A549 (cell line): ENCODE data around the gene GLB1L3. TPM values are rescaled to one million over a fixed set of nuclear protein-coding genes. Genes with fewer than 3 reads are reported as not detected.

Experiments
- ATAC-seq, 2 experiments: fragments of 200-7000 bp in 1 of 2; fragments of >200 bp in 1 of 2; cut with Nextera tagmentation in 1 of 2; cut with Tn5 transposase in 1 of 2; 3 replicates each; pipeline versions ENCODE4 v1.8.0 to v1.9.1; 2018 to 2020; ENCODE audit warnings: mild to moderate bottlenecking in 1 of 2, moderate library complexity in 1 of 2
- CTCF ChIA-PET: fragments of 300-600 bp; sonication (Branson Sonifier 250); formaldehyde crosslinking; extraction: SDS; loops from one replicate; lab custom pipeline; 2021; ENCODE audit warnings: antibody characterized with exemption, inconsistent platforms; lab: Yijun Ruan, JAX
- POLR2A ChIA-PET: fragments of 350-600 bp; formaldehyde crosslinking; extraction: SDS; loops from one replicate; lab custom pipeline; 2021; ENCODE audit warnings: antibody characterized with exemption, inconsistent platforms; lab: Yijun Ruan, JAX
- DNase-seq, 2 experiments: peaks; one replicate each; pipeline versions ENCODE4 v3.0.0 to v3.0.0-alpha.2; 2011 to 2016; ENCODE audit warnings: low read depth in 1 of 2, low spot score in 1 of 2
- FAIRE-seq: peaks from 2 replicates; lab custom pipeline; 2011; peaks lifted over from hg19 to GRCh38; lab: Jason Lieb, UNC
- H3K27ac ChIP-seq, 2 experiments: fragments of >200 bp; sonication (Bioruptor Twin); formaldehyde crosslinking; 3 replicates each; pipeline ENCODE4 v1.5.1; 2016 to 2017
- H3K4me1 ChIP-seq: fragments of >200 bp; sonication (Bioruptor Twin); formaldehyde crosslinking; 3 replicates; pipeline ENCODE4 v1.6.1; 2016
- H3K4me2 ChIP-seq: fragments of >200 bp; sonication (Bioruptor Twin); formaldehyde crosslinking; 3 replicates; pipeline ENCODE4 v1.6.1; 2016
- H3K4me3 ChIP-seq: fragments of >200 bp; sonication (Bioruptor Twin); formaldehyde crosslinking; 3 replicates; pipeline ENCODE4 v1.5.1; 2016
- H3K9me3 ChIP-seq: fragments of >200 bp; sonication (Bioruptor Twin); formaldehyde crosslinking; 3 replicates; pipeline ENCODE4 v1.6.1; 2016
- BCL3 ChIP-seq: fragments of >200 bp; sonication (Bioruptor Twin); formaldehyde crosslinking; IDR thresholded peaks from 3 replicates; pipeline ENCODE4 v1.6.1; 2016
- BHLHE40 ChIP-seq: IDR thresholded peaks from 2 replicates; pipeline ENCODE4 v1.6.1; 2012; ENCODE audit warnings: low read depth, low read length, inconsistent platforms
- CBX8 ChIP-seq: fragments of 200-600 bp; sonication (generic); IDR thresholded peaks from 2 replicates; pipeline ENCODE4 v1.6.1; 2016
- CHD2 ChIP-seq: fragments of 150-350 bp; IDR thresholded peaks from 2 replicates; pipeline ENCODE4 v1.6.1; 2014; ENCODE audit warnings: low read length; ENCODE audit not compliant: partially characterized antibody
- CHD4 ChIP-seq: fragments of 200-600 bp; sonication (generic); IDR thresholded peaks from 2 replicates; pipeline ENCODE4 v1.6.1; 2016; ENCODE audit warnings: antibody characterized with exemption, mild to moderate bottlenecking, borderline replicate concordance
- E2F6 ChIP-seq: IDR thresholded peaks from 2 replicates; pipeline ENCODE4 v1.6.1; 2012; ENCODE audit warnings: low read depth, borderline replicate concordance
- EHF ChIP-seq: fragments of 250-450 bp; sonication (Bioruptor Pico); IDR thresholded peaks from 2 replicates; pipeline ENCODE4 v1.5.0; 2020; ENCODE audit warnings: mild to moderate bottlenecking
- EP300 ChIP-seq, 2 experiments: fragments of >200 bp; sonication (Bioruptor Twin); formaldehyde crosslinking; IDR thresholded peaks; 2 replicates in 1 of 2; 3 replicates in 1 of 2; pipeline ENCODE4 v1.6.1; 2016 to 2017
- FOSL2 ChIP-seq, 2 experiments: fragments of 450-650 bp in 1 of 2; fragments of >200 bp in 1 of 2; sonication (Bioruptor Twin) in 1 of 2; formaldehyde crosslinking; IDR thresholded peaks; 2 replicates each; pipeline versions ENCODE4 v1.5.0 to v1.6.1; 2016 to 2020; ENCODE audit warnings: mild to moderate bottlenecking in 1 of 2, moderate library complexity in 1 of 2
- GATA3 ChIP-seq: IDR thresholded peaks from 2 replicates; pipeline ENCODE4 v1.6.1; 2012; ENCODE audit warnings: borderline replicate concordance
- HDAC2 ChIP-seq: fragments of 200-600 bp; sonication (generic); IDR thresholded peaks from 2 replicates; pipeline ENCODE4 v1.6.1; 2016
- HES2 ChIP-seq: fragments of >200 bp; sonication (Bioruptor Twin); formaldehyde crosslinking; IDR thresholded peaks from 2 replicates; pipeline ENCODE4 v1.6.1; 2016
- HMGXB4 ChIP-seq: fragments of 250-450 bp; sonication (Bioruptor Pico); IDR thresholded peaks from 2 replicates; pipeline ENCODE4 v1.5.0; 2021; ENCODE audit warnings: mild to moderate bottlenecking, moderate library complexity, borderline replicate concordance
- KDM1A ChIP-seq: fragments of 200-600 bp; sonication (generic); IDR thresholded peaks from 2 replicates; pipeline ENCODE4 v1.6.1; 2016; ENCODE audit warnings: low read depth, mild to moderate bottlenecking
- MAFK ChIP-seq: fragments of 450-650 bp; IDR thresholded peaks from 2 replicates; pipeline ENCODE4 v1.6.1; 2014; ENCODE audit not compliant: partially characterized antibody
- MAX ChIP-seq: IDR thresholded peaks from 2 replicates; pipeline ENCODE4 v1.6.1; 2012
- MYC ChIP-seq: IDR thresholded peaks from 2 replicates; pipeline ENCODE4 v1.6.1; 2012; ENCODE audit warnings: mild to moderate bottlenecking, inconsistent platforms, low read length, improper control_type of control experiment, borderline replicate concordance
- NFE2L2 ChIP-seq: fragments of 150-350 bp; conservative IDR thresholded peaks from 2 replicates; pipeline ENCODE4 v1.6.1; 2014; ENCODE audit warnings: low read length
- NPAS2 ChIP-seq: fragments of 250-450 bp; sonication (Bioruptor Pico); IDR thresholded peaks from 2 replicates; pipeline ENCODE4 v1.8.0; 2022; ENCODE audit warnings: mild to moderate bottlenecking, moderate library complexity, borderline replicate concordance
- NR3C1 ChIP-seq: fragments of >200 bp; sonication (Bioruptor Twin); formaldehyde crosslinking; IDR thresholded peaks from 3 replicates; pipeline ENCODE4 v1.6.1; 2017
- RFX5 ChIP-seq: fragments of 450-650 bp; IDR thresholded peaks from 2 replicates; pipeline ENCODE4 v1.7.1; 2014; ENCODE audit warnings: antibody characterized with exemption, mild to moderate bottlenecking, moderate library complexity
- RNF2 ChIP-seq: fragments of 200-600 bp; sonication (generic); IDR thresholded peaks from 2 replicates; pipeline ENCODE4 v1.6.1; 2016; ENCODE audit warnings: low read depth, mild to moderate bottlenecking, antibody characterized with exemption, moderate library complexity, borderline replicate concordance
- SMC3 ChIP-seq: fragments of >200 bp; sonication (Bioruptor Twin); formaldehyde crosslinking; IDR thresholded peaks from 3 replicates; pipeline ENCODE4 v1.6.1; 2018; ENCODE audit warnings: inconsistent platforms
- SREBF2 ChIP-seq: fragments of 450-650 bp; IDR thresholded peaks from 2 replicates; pipeline ENCODE4 v1.6.1; 2014; ENCODE audit warnings: mild to moderate bottlenecking, moderate library complexity
- TP53 ChIP-seq: fragments of 250-450 bp; sonication (Bioruptor Pico); IDR thresholded peaks from 2 replicates; pipeline ENCODE4 v1.5.0; 2021; ENCODE audit warnings: mild to moderate bottlenecking, moderate library complexity
- ZC3H11A ChIP-seq: fragments of 450-650 bp; IDR thresholded peaks from 2 replicates; pipeline ENCODE4 v1.6.1; 2014; ENCODE audit warnings: antibody characterized with exemption, mild to moderate bottlenecking
- WGBS: methylation state at CpG from one replicate; pipeline ENCODE4 v1.1.6; 2017; ENCODE audit errors: missing lambda C conversion rate; 5-methylcytosine and 5-hydroxymethylcytosine counted together
- polyA plus RNA-seq, 4 experiments: library from polyadenylated mRNA; depleted of rRNA in 3 of 4; stranded (reverse); fragments of >200 nt; fragmentation: RNase III in 1 of 4; extraction: RNeasy Plus Mini Kit Qiagen cat#74134 plus additional on column Dnase treatment in 1 of 4; gene quantifications; 2 replicates in 3 of 4; 3 replicates in 1 of 4; pipeline ENCODE4 v1.2.3, GENCODE V29; 2011 to 2017

GLB1L3 gene
- polyA plus RNA-seq, 2 of the 4 experiments (the other 2 are of a cell fraction), result not detected

- FAIRE-seq (no peak), DNase-seq (peak; percentile 35 to 43), ATAC-seq (peak; percentile 78 to 86)
- ChIA-PET POLR2A (no interaction called here), CTCF (no interaction called here)
- H3K27ac ChIP-seq, result peak within 1 kb of the TSS; percentile 22 to 46; a peak in 2 of 6 replicates
- peak within 1 kb of the TSS; percentile 48 for H3K4me3 ChIP-seq
- H3K4me1 ChIP-seq, result no peaks in the 10 kb centered on the region
- 5% methylated on average over 19 of the region's 80 CpGs for WGBS
- H3K9me3 ChIP-seq, result no peaks in the 10 kb centered on the region
- peak within 1 kb of the TSS; percentile 88 for H3K4me2 ChIP-seq
- TF ChIP-seq BCL3 (no peak), MAX (peak; percentile 66), E2F6 (peak; percentile 70; the same call in 1 of the 2 replicates)
Observed at GRCh38 chr11:134331354-134332188, 55.4 kb downstream of the GLB1L3 start, which contains the start of gene GLB1L2. GLB1L2 (plus strand) TSS chr11:134331988; CDS start chr11:134332062, 74 bp downstream.

GRCh38 chr11:134332189-134332631 lies 56.0 kb downstream of the GLB1L3 start:
- DNase-seq (no peak), ATAC-seq (peak; percentile 45 to 60; a peak in 5 of 6 replicates), FAIRE-seq (no peak)
- H3K4me1 ChIP-seq, result no peaks in the 10 kb centered on the region
- peak overlapping the region; percentile 48 for H3K4me3 ChIP-seq
- POLR2A ChIA-PET, result no interaction called here
- H3K9me3 ChIP-seq, result no peaks in the 10 kb centered on the region
- peak overlapping the region; percentile 22 to 46; a peak in 2 of 6 replicates for H3K27ac ChIP-seq
- 0 out of 2 replicates have a peak, but pooled peaks have one; percentile 64 for TF ChIP-seq RNF2
- TF ChIP-seq CHD4, result no peak
- H3K4me2 ChIP-seq, result peak overlapping the region; percentile 88
- 9% methylated on average over 12 of the region's 40 CpGs for WGBS
- CTCF ChIA-PET, result no interaction called here

GRCh38 chr11:134332782-134333181 lies 56.6 kb downstream of the GLB1L3 start:
- H3K4me2 ChIP-seq, result peak overlapping the region; percentile 88; the same call in 2 of the 3 replicates
- no peak overlapping the region for H3K4me3 ChIP-seq
- CTCF ChIA-PET, result no interaction called here
- no peak for FAIRE-seq
- ATAC-seq, result no peak
- H3K9me3 ChIP-seq, result no peaks in the 10 kb centered on the region
- no peak for DNase-seq
- WGBS, result 97% methylated on average over 7 of the region's 7 CpGs
- no peak for TF ChIP-seq RFX5
- TF ChIP-seq FOSL2 (IDR thresholded peaks at IDR 0.05), result no peak
- no peak for TF ChIP-seq FOSL2 (CRISPR knock-in tag; IDR thresholded peaks at IDR 0.05)
- no peak for TF ChIP-seq HES2
- no peak for TF ChIP-seq MYC
- TF ChIP-seq GATA3, result no peak
- no peak for TF ChIP-seq NFE2L2
- no peak for TF ChIP-seq NPAS2 (CRISPR knock-in tag)
- no peak for TF ChIP-seq CHD2
- no peak for TF ChIP-seq KDM1A
- no peaks in the 10 kb centered on the region for H3K4me1 ChIP-seq
- POLR2A ChIA-PET, result no interaction called here
- H3K27ac ChIP-seq, result no peak overlapping the region

GRCh38 chr11:134333312-134333711 lies 57.1 kb downstream of the GLB1L3 start:
- CTCF ChIA-PET, result no interaction called here
- no peak for ATAC-seq
- no peak for DNase-seq
- no peak for FAIRE-seq
- no peak overlapping the region for H3K4me3 ChIP-seq
- H3K4me1 ChIP-seq, result no peaks in the 10 kb centered on the region
- no peak overlapping the region for H3K27ac ChIP-seq
- WGBS, result 88% methylated on average over 7 of the region's 7 CpGs
- TF ChIP-seq SMC3 (no peak), CHD4 (no peak), EP300 (IDR thresholded peaks at IDR 0.05) (no peak), HDAC2 (no peak), CBX8 (no peak), TP53 (CRISPR knock-in tag) (no peak), EHF (CRISPR knock-in tag) (no peak), BHLHE40 (no peak), MAFK (no peak), SREBF2 (no peak), HMGXB4 (no peak), NR3C1 (no peak), ZC3H11A (no peak), KDM1A (no peak), HES2 (no peak)
- POLR2A ChIA-PET, result no interaction called here
- no peak overlapping the region for H3K4me2 ChIP-seq
- H3K9me3 ChIP-seq, result no peaks in the 10 kb centered on the region
